Breast epithelium (tissue), 3 donors: ENCODE measurements around the gene MRTFB.

ENCODE experiments used
- POLR2AphosphoS5 ChIP-seq, 3 donors: sonication (generic); formaldehyde crosslinking; IDR thresholded peaks; one replicate each; pipeline ENCODE4 v1.6.1; 2017; ENCODE audit warnings: antibody characterized with exemption in 3 of 3
- TF ChIP-seq, protein P1 (sequence below), 3 donors: fragments of 450-650 bp; IDR thresholded peaks; one replicate each; pipeline ENCODE4 v1.5.1; 2016 to 2017; ENCODE audit warnings: antibody characterized with exemption in 3 of 3, mild to moderate bottlenecking in 3 of 3, moderate library complexity in 3 of 3

DNA sequence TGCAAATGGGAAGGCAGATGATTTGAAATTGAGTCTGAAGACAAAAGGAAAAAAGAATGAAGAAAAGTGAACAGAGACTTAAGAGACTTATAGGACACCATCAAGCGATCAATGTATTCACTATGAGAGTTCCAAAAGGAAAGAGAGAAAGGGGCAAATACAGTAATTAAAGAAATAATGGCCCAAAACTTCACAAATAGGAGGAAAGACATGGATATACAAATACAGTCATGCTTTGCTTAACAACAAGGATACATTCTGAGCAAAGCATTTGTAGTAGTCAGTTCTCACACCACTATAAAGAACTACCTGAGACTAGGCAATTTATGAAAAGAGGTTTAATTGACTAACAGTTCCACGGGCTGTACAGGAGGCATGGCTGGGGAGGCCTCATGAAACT, 152.5 kb downstream of the MRTFB start:
- TF ChIP-seq, protein P1, sequence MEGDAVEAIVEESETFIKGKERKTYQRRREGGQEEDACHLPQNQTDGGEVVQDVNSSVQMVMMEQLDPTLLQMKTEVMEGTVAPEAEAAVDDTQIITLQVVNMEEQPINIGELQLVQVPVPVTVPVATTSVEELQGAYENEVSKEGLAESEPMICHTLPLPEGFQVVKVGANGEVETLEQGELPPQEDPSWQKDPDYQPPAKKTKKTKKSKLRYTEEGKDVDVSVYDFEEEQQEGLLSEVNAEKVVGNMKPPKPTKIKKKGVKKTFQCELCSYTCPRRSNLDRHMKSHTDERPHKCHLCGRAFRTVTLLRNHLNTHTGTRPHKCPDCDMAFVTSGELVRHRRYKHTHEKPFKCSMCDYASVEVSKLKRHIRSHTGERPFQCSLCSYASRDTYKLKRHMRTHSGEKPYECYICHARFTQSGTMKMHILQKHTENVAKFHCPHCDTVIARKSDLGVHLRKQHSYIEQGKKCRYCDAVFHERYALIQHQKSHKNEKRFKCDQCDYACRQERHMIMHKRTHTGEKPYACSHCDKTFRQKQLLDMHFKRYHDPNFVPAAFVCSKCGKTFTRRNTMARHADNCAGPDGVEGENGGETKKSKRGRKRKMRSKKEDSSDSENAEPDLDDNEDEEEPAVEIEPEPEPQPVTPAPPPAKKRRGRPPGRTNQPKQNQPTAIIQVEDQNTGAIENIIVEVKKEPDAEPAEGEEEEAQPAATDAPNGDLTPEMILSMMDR (IDR thresholded peaks at IDR 0.05): no peak
- TF ChIP-seq POLR2AphosphoS5 (IDR thresholded peaks at IDR 0.05): no peak
